ENCODE data around the gene ELAVL3. TPM values are rescaled to one million over a fixed set of nuclear protein-coding genes. Genes with fewer than 3 reads are reported as not detected.

Gene ELAVL3
- total and polyA plus RNA-seq, 2 donors (not counting 3 experiments of a cell fraction or from before 2014, with no cell fraction given): not detected

DNA sequence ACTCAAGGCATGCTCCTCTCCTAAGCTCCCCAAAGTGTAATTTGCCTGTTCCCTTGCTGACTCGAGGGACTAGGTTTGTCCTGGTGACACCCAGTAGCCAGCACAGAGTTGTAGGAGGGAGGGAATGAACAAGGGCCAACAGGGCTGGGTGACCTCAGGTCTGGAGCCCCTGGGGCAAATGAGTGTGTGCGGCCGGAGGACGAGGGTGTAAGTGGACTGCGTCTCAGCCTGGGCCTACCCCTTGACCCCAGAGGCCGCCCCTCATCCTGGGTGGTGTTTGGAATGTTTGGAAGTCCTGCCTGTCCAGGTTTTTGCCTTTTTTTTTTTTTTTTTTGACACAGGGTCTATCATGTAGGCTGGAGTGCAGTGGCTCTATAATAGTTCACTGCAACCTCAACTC is 26.1 kb upstream of the ELAVL3 start:
- CTCF ChIA-PET: no interaction called here
- Histone ChIP-seq H4K20me1 (replicated peaks; ENCODE audit: control insufficient read depth, extremely low read depth, insufficient read depth, low read length) (no peaks in the 10 kb centered on the region), H3K36me3 (ENCODE audit: control insufficient read depth in 2 of 2, extremely low read depth in 1 of 2, insufficient read depth in 2 of 2, low read length in 2 of 2) (no peaks in the 10 kb centered on the region), H3K9me1 (replicated peaks; ENCODE audit: control insufficient read depth, extremely low read depth, insufficient read depth, low read length) (no peaks in the 10 kb centered on the region), H3K27me3 (ENCODE audit: control insufficient read depth in 2 of 2, insufficient read depth in 2 of 2, low read length in 2 of 2) (no peaks in the 10 kb centered on the region), H3K4me2 (ENCODE audit: insufficient read depth, low read length) (no peak overlapping the region), H3K9me3 (replicated peaks; ENCODE audit: control insufficient read depth, insufficient read depth, low read length) (no peaks in the 10 kb centered on the region), H3K4me3 (replicated peaks in 1 of 3; ENCODE audit: insufficient read depth in 1 of 3, low read depth in 1 of 3, low read length in 3 of 3) (no peak overlapping the region), H3K27ac (ENCODE audit: insufficient read depth, low read depth, low read length) (no peak overlapping the region), H2AFZ (ENCODE audit: low read depth, low read length) (no peak overlapping the region), H3K9ac (replicated peaks; ENCODE audit: extremely low read depth, insufficient read depth, low read length) (no peak overlapping the region), H3K4me1 (ENCODE audit: control insufficient read depth, extremely low read depth, insufficient read depth, low read length) (peaks cover 10% of the 10 kb centered on the region), H3K79me2 (ENCODE audit: control insufficient read depth, insufficient read depth, low read length) (no peaks in the 10 kb centered on the region)
- intact Hi-C loops (cut with micrococcal nuclease) (no loop called here), dilution Hi-C loops (cut with MboI; ENCODE audit: extremely low pct_ligation_motif_present, low sequenced_read_pairs) (no loop called here)
- POLR2A ChIA-PET: no interaction called here
- FAIRE-seq (no peak), DNase-seq (ENCODE audit: low read depth, low spot score) (no peak)
- BruUV-seq (replicated peaks): no TSS peak
- TF ChIP-seq POLR2AphosphoS5 (IDR thresholded peaks at IDR 0.05; ENCODE audit: insufficient read depth, low read depth, low read length): no peak
- TF ChIP-seq, protein P1, sequence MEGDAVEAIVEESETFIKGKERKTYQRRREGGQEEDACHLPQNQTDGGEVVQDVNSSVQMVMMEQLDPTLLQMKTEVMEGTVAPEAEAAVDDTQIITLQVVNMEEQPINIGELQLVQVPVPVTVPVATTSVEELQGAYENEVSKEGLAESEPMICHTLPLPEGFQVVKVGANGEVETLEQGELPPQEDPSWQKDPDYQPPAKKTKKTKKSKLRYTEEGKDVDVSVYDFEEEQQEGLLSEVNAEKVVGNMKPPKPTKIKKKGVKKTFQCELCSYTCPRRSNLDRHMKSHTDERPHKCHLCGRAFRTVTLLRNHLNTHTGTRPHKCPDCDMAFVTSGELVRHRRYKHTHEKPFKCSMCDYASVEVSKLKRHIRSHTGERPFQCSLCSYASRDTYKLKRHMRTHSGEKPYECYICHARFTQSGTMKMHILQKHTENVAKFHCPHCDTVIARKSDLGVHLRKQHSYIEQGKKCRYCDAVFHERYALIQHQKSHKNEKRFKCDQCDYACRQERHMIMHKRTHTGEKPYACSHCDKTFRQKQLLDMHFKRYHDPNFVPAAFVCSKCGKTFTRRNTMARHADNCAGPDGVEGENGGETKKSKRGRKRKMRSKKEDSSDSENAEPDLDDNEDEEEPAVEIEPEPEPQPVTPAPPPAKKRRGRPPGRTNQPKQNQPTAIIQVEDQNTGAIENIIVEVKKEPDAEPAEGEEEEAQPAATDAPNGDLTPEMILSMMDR (IDR thresholded peaks at IDR 0.05; ENCODE audit: extremely low read depth in 1 of 2, insufficient read depth in 1 of 2, low read depth in 1 of 2, low read length in 2 of 2): no peak
- TF ChIP-seq GATA2 (IDR thresholded peaks at IDR 0.05; ENCODE audit: insufficient read depth, insufficient read length, low read depth, low read length): no peak
- TF ChIP-seq POLR2A (IDR thresholded peaks at IDR 0.05; ENCODE audit: low read depth, low read length): no peak
- TF ChIP-seq JUN (IDR thresholded peaks at IDR 0.05; ENCODE audit: borderline replicate concordance, insufficient read depth, insufficient read length, low read depth): no peak
- no peak for TF ChIP-seq FOS (IDR thresholded peaks at IDR 0.05; ENCODE audit: borderline replicate concordance, insufficient read depth, low read length)
- no peak for TF ChIP-seq EZH2 (IDR thresholded peaks at IDR 0.05; ENCODE audit: borderline replicate concordance, low read depth, low read length, severe bottlenecking)
- TF ChIP-seq, protein P2, sequence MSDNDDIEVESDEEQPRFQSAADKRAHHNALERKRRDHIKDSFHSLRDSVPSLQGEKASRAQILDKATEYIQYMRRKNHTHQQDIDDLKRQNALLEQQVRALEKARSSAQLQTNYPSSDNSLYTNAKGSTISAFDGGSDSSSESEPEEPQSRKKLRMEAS (IDR thresholded peaks at IDR 0.05; ENCODE audit: insufficient read depth, insufficient read length): no peak
- TF ChIP-seq MYC (IDR thresholded peaks at IDR 0.05; ENCODE audit: low read depth, low read length): no peak

Measured in endothelial cell of umbilical vein (primary cell).